ENCODE data around the gene SCT.

DNA sequence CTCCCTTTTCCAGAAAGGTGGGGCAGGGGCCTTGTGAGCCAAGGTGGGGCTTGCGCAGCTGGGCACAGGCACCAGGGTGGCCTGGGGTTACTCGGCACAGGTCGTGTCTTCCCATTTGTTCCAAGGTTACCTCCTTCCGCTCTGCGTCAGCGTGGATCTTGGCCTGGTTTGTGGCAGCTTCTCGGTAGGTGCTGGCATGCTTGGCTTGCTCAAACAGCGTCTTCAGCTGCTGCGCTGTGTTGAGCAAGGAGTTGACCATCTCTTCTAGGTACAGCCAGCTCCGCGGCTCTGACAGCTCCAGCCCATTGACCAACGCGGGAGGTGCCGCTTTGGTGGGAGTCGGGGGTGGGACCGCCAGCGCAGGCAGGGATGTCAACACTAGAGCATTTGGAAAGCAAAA lies 47.4 kb upstream of the SCT start:
- TF ChIP-seq, protein P1, sequence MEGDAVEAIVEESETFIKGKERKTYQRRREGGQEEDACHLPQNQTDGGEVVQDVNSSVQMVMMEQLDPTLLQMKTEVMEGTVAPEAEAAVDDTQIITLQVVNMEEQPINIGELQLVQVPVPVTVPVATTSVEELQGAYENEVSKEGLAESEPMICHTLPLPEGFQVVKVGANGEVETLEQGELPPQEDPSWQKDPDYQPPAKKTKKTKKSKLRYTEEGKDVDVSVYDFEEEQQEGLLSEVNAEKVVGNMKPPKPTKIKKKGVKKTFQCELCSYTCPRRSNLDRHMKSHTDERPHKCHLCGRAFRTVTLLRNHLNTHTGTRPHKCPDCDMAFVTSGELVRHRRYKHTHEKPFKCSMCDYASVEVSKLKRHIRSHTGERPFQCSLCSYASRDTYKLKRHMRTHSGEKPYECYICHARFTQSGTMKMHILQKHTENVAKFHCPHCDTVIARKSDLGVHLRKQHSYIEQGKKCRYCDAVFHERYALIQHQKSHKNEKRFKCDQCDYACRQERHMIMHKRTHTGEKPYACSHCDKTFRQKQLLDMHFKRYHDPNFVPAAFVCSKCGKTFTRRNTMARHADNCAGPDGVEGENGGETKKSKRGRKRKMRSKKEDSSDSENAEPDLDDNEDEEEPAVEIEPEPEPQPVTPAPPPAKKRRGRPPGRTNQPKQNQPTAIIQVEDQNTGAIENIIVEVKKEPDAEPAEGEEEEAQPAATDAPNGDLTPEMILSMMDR (IDR thresholded peaks at IDR 0.05), result no peak
- no peak for TF ChIP-seq POLR2A (IDR thresholded peaks at IDR 0.05)
